ENCODE data around the gene FLNB. TPM values are rescaled to one million over a fixed set of nuclear protein-coding genes. Genes with fewer than 3 reads are reported as not detected.

Gene FLNB
- total RNA-seq, 1 experiment from 2014 or later: 315 TPM

DNA sequence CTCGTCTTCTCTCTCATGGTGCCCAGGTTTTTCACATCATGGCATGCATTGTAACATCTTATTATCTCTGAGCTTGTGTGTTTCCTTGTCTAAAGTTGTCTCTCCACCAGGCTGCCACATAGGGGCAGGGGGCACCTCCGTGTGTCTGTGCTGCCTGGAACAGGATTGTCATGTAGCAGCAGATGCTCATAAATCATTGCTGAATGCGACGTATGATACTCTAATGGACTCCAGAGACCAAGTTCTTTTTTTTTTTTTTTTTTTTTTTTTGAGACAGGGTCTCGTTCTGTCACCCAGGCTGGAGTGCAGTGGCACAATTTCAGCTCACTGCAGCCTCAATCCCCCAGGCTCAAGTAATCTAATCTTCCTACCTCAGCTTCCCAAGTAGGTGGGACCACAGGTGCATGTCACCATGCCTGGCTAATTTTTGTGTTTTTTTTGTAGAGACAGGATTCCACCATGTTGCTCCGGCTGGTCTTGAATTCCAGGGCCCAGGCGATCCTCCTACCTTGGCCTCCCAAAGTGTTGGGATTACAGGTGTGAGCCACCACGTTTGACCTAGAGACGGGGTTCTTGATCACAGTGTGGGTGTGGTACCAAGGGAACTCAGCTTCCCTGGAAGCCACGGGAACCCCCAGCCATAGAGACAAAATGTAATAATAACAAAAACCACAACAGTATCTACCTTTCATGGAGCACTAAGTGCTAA, 207.2 kb downstream of the FLNB start:
- H3K4me1 Mint-ChIP-seq (ENCODE audit: low read depth, unreplicated experiment): peaks cover 20% of the 10 kb centered on the region

GRCh38 chr3:58216496-58217195, 208.4 kb downstream of the FLNB start:
- intact Hi-C loops (cut with micrococcal nuclease; ENCODE audit: unreplicated experiment): loop anchor here (1.0 kb wide), 3 partner anchors 23 to 84 kb away; no protein-coding TSS in a partner anchor
- POLR2A ChIA-PET: interaction anchor here (0.6 kb wide), 1 partner anchor 51 kb away, joined by 3 read pairs; no protein-coding TSS in a partner anchor
- Histone ChIP-seq H3K4me1 (peaks cover 19% of the 10 kb centered on the region), H3K27me3 (replicated peaks; ENCODE audit: control insufficient read depth, insufficient read depth, low read length) (no peaks in the 10 kb centered on the region), H3K36me3 (ENCODE audit: control insufficient read depth, insufficient read depth, low read length) (no peaks in the 10 kb centered on the region), H3K9me3 (no peaks in the 10 kb centered on the region), H3K4me3 (ENCODE audit: low read depth, low read length) (no peak overlapping the region)
- CTCF ChIA-PET: interaction anchor here (1.0 to 2.0 kb wide), 4 partner anchors 28 to 254 kb away, joined by 3 to 21 read pairs (median 8); partner anchors contain the start of genes HTD2 and RPP14
- Mint-ChIP-seq H3K27ac (ENCODE audit: unreplicated experiment) (no peak overlapping the region), H3K9me3 (ENCODE audit: unreplicated experiment) (no peaks in the 10 kb centered on the region), H3K4me3 (ENCODE audit: unreplicated experiment) (no peak overlapping the region), H3K36me3 (ENCODE audit: insufficient read depth, unreplicated experiment) (no peaks in the 10 kb centered on the region), H3K4me1 (ENCODE audit: low read depth, unreplicated experiment) (peaks cover 24% of the 10 kb centered on the region), H3K27me3 (ENCODE audit: insufficient read depth, unreplicated experiment) (no peaks in the 10 kb centered on the region)
- BruUV-seq (replicated peaks): no TSS peak
- no peak for DNase-seq
- TF ChIP-seq, protein P1, sequence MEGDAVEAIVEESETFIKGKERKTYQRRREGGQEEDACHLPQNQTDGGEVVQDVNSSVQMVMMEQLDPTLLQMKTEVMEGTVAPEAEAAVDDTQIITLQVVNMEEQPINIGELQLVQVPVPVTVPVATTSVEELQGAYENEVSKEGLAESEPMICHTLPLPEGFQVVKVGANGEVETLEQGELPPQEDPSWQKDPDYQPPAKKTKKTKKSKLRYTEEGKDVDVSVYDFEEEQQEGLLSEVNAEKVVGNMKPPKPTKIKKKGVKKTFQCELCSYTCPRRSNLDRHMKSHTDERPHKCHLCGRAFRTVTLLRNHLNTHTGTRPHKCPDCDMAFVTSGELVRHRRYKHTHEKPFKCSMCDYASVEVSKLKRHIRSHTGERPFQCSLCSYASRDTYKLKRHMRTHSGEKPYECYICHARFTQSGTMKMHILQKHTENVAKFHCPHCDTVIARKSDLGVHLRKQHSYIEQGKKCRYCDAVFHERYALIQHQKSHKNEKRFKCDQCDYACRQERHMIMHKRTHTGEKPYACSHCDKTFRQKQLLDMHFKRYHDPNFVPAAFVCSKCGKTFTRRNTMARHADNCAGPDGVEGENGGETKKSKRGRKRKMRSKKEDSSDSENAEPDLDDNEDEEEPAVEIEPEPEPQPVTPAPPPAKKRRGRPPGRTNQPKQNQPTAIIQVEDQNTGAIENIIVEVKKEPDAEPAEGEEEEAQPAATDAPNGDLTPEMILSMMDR (IDR thresholded peaks at IDR 0.05; ENCODE audit: insufficient read depth in 1 of 2, low read depth in 1 of 2, low read length in 1 of 2, severe bottlenecking in 1 of 2, unreplicated experiment in 1 of 2): no peak

More for the DNA sequence above, 207.2 kb downstream of the FLNB start:
- POLR2A ChIA-PET: no interaction called here
- TF ChIP-seq, protein P1 (IDR thresholded peaks at IDR 0.05; ENCODE audit: insufficient read depth in 1 of 2, low read depth in 1 of 2, low read length in 1 of 2, severe bottlenecking in 1 of 2, unreplicated experiment in 1 of 2): no peak
- H3K4me3 ChIP-seq (ENCODE audit: low read depth, low read length): no peak overlapping the region
- H3K27me3 ChIP-seq (replicated peaks; ENCODE audit: control insufficient read depth, insufficient read depth, low read length): no peaks in the 10 kb centered on the region
- no peaks in the 10 kb centered on the region for H3K36me3 Mint-ChIP-seq (ENCODE audit: insufficient read depth, unreplicated experiment)
- peak overlapping the region; percentile 39 for H3K27ac Mint-ChIP-seq (ENCODE audit: unreplicated experiment)
- intact Hi-C loops (cut with micrococcal nuclease; ENCODE audit: unreplicated experiment): no loop called here
- H3K4me1 ChIP-seq: peaks cover 15% of the 10 kb centered on the region
- H3K9me3 Mint-ChIP-seq (ENCODE audit: unreplicated experiment): no peaks in the 10 kb centered on the region
- H3K4me3 Mint-ChIP-seq (ENCODE audit: unreplicated experiment): no peak overlapping the region
- H3K36me3 ChIP-seq (ENCODE audit: control insufficient read depth, insufficient read depth, low read length): no peaks in the 10 kb centered on the region
- no peaks in the 10 kb centered on the region for H3K9me3 ChIP-seq
- CTCF ChIA-PET: interaction anchor here (0.5 to 1.9 kb wide), 2 partner anchors 28 to 527 kb away, joined by 3 to 7 read pairs; no protein-coding TSS in a partner anchor
- no peaks in the 10 kb centered on the region for H3K27me3 Mint-ChIP-seq (ENCODE audit: insufficient read depth, unreplicated experiment)
- DNase-seq: no peak
- BruUV-seq (replicated peaks): no TSS peak

- POLR2A ChIA-PET: interaction anchor here (0.6 kb wide), 1 partner anchor 52 kb away, joined by 3 read pairs; no protein-coding TSS in a partner anchor
- H3K27ac Mint-ChIP-seq (ENCODE audit: unreplicated experiment): no peak overlapping the region
- peaks cover 27% of the 10 kb centered on the region for H3K4me1 Mint-ChIP-seq (ENCODE audit: low read depth, unreplicated experiment)
- BruUV-seq (replicated peaks): no TSS peak
- no peaks in the 10 kb centered on the region for H3K9me3 Mint-ChIP-seq (ENCODE audit: unreplicated experiment)
- H3K4me3 Mint-ChIP-seq (ENCODE audit: unreplicated experiment): no peak overlapping the region
- no peaks in the 10 kb centered on the region for H3K27me3 Mint-ChIP-seq (ENCODE audit: insufficient read depth, unreplicated experiment)
- no peaks in the 10 kb centered on the region for H3K9me3 ChIP-seq
- peaks cover 25% of the 10 kb centered on the region for H3K4me1 ChIP-seq
- no peak overlapping the region for H3K4me3 ChIP-seq (ENCODE audit: low read depth, low read length)
- CTCF ChIA-PET: interaction anchor here (0.6 to 2.0 kb wide), 10 partner anchors 15 to 349 kb away, joined by 3 to 21 read pairs (median 4); partner anchors contain the start of genes ABHD6, HTD2 and RPP14
- peak; percentile 69 to 73 for DNase-seq
- intact Hi-C loops (cut with micrococcal nuclease; ENCODE audit: unreplicated experiment): loop anchor here (1.0 kb wide), 3 partner anchors 24 to 83 kb away; no protein-coding TSS in a partner anchor
- H3K36me3 ChIP-seq (ENCODE audit: control insufficient read depth, insufficient read depth, low read length): no peaks in the 10 kb centered on the region
- H3K36me3 Mint-ChIP-seq (ENCODE audit: insufficient read depth, unreplicated experiment): no peaks in the 10 kb centered on the region
- TF ChIP-seq, protein P1 (IDR thresholded peaks at IDR 0.05; ENCODE audit: insufficient read depth in 1 of 2, low read depth in 1 of 2, low read length in 1 of 2, severe bottlenecking in 1 of 2, unreplicated experiment in 1 of 2): peak; percentile 61 to 75
- no peaks in the 10 kb centered on the region for H3K27me3 ChIP-seq (replicated peaks; ENCODE audit: control insufficient read depth, insufficient read depth, low read length)
These were observed 209.1 kb downstream of the FLNB start for GRCh38 chr3:58217209-58217811.

Data from Caco-2 (cell line).